ENCODE measurements around the gene FGD2. TPM values are rescaled to one million over a fixed set of nuclear protein-coding genes. Genes with fewer than 3 reads are reported as not detected.
"Not testable (repeated sequence)": the region's sequence is repeated elsewhere in the genome, so short reads cannot be mapped to it uniquely, and the experiment has no call there.

FGD2 gene
- total RNA-seq, 3 donors from 2014 or later = 0.87 to 1.5 (median 1.1) TPM

- Mint-ChIP-seq H3K9me3 (no peaks in the 10 kb centered on the region), H3K4me1 (ENCODE audit: low read depth) (peaks cover 36% of the 10 kb centered on the region), H3K36me3 (ENCODE audit: insufficient read depth) (no peaks in the 10 kb centered on the region), H3K27me3 (ENCODE audit: low read depth) (no peaks in the 10 kb centered on the region), H3K4me3 (no peak overlapping the region)
- DNase-seq (no peak), ATAC-seq (no peak)
Observed at GRCh38 chr6:37027811-37028469, 22.5 kb downstream of the FGD2 start.

GRCh38 chr6:37029249-37029971, 24.0 kb downstream of the FGD2 start:
- H3K9me3 Mint-ChIP-seq = no peaks in the 10 kb centered on the region
- no peaks in the 10 kb centered on the region for H3K27me3 Mint-ChIP-seq (ENCODE audit: low read depth)
- H3K36me3 Mint-ChIP-seq (ENCODE audit: insufficient read depth) = no peaks in the 10 kb centered on the region
- H3K4me3 Mint-ChIP-seq = no peak overlapping the region
- H3K4me1 Mint-ChIP-seq (ENCODE audit: low read depth) = peaks cover 39% of the 10 kb centered on the region
- DNase-seq (peak; percentile 35), ATAC-seq (no peak)

- ATAC-seq (no peak), DNase-seq (no peak)
- H3K9me3 Mint-ChIP-seq = no peaks in the 10 kb centered on the region
- no peaks in the 10 kb centered on the region for H3K27me3 Mint-ChIP-seq (ENCODE audit: low read depth)
- no peak overlapping the region for H3K4me3 Mint-ChIP-seq
- peaks cover 36% of the 10 kb centered on the region for H3K4me1 Mint-ChIP-seq (ENCODE audit: low read depth)
- H3K36me3 Mint-ChIP-seq (ENCODE audit: insufficient read depth) = no peaks in the 10 kb centered on the region
Observed at GRCh38 chr6:37030599-37030998, 25.1 kb downstream of the FGD2 start.

GRCh38 chr6:37032239-37032638, 26.8 kb downstream of the FGD2 start:
- Mint-ChIP-seq H3K4me3 (no peak overlapping the region), H3K36me3 (ENCODE audit: insufficient read depth) (no peaks in the 10 kb centered on the region), H3K27me3 (ENCODE audit: low read depth) (no peaks in the 10 kb centered on the region), H3K4me1 (ENCODE audit: low read depth) (peaks cover 33% of the 10 kb centered on the region), H3K9me3 (no peaks in the 10 kb centered on the region)
- no peak for ATAC-seq
- DNase-seq = no peak

- Mint-ChIP-seq H3K9me3 (no peaks in the 10 kb centered on the region), H3K36me3 (ENCODE audit: insufficient read depth) (no peaks in the 10 kb centered on the region), H3K4me1 (ENCODE audit: low read depth) (peaks cover 33% of the 10 kb centered on the region), H3K4me3 (no peak overlapping the region), H3K27me3 (ENCODE audit: low read depth) (no peaks in the 10 kb centered on the region)
- no peak for DNase-seq
- peak; percentile 91 for ATAC-seq
Observed at GRCh38 chr6:37033255-37033654, 27.8 kb downstream of the FGD2 start.

GRCh38 chr6:37033819-37034795, 28.7 kb downstream of the FGD2 start:
- Mint-ChIP-seq H3K36me3 (ENCODE audit: insufficient read depth) (no peaks in the 10 kb centered on the region), H3K4me3 (no peak overlapping the region), H3K27me3 (ENCODE audit: low read depth) (no peaks in the 10 kb centered on the region), H3K4me1 (ENCODE audit: low read depth) (peaks cover 31% of the 10 kb centered on the region), H3K9me3 (no peaks in the 10 kb centered on the region)
- ATAC-seq (peak; percentile 51 to 53), DNase-seq (no peak)

GRCh38 chr6:37036146-37036545, 30.7 kb downstream of the FGD2 start:
- ATAC-seq (no peak), DNase-seq (no peak)
- no peaks in the 10 kb centered on the region for H3K27me3 Mint-ChIP-seq (ENCODE audit: low read depth)
- H3K9me3 Mint-ChIP-seq = no peaks in the 10 kb centered on the region
- no peaks in the 10 kb centered on the region for H3K36me3 Mint-ChIP-seq (ENCODE audit: insufficient read depth)
- peaks cover 26% of the 10 kb centered on the region for H3K4me1 Mint-ChIP-seq (ENCODE audit: low read depth)
- no peak overlapping the region for H3K4me3 Mint-ChIP-seq

GRCh38 chr6:37038292-37039198, 33.1 kb downstream of the FGD2 start:
- H3K27me3 Mint-ChIP-seq (ENCODE audit: low read depth) = no peaks in the 10 kb centered on the region
- no peak overlapping the region for H3K4me3 Mint-ChIP-seq
- H3K4me1 Mint-ChIP-seq (ENCODE audit: low read depth) = peaks cover 25% of the 10 kb centered on the region
- ATAC-seq = no peak
- H3K9me3 Mint-ChIP-seq = no peaks in the 10 kb centered on the region
- DNase-seq = no peak
- no peaks in the 10 kb centered on the region for H3K36me3 Mint-ChIP-seq (ENCODE audit: insufficient read depth)

GRCh38 chr6:37039958-37040357, 34.5 kb downstream of the FGD2 start:
- no peak for DNase-seq
- Mint-ChIP-seq H3K27me3 (ENCODE audit: low read depth) (no peaks in the 10 kb centered on the region), H3K4me3 (no peak overlapping the region), H3K9me3 (no peaks in the 10 kb centered on the region), H3K36me3 (ENCODE audit: insufficient read depth) (no peaks in the 10 kb centered on the region), H3K4me1 (ENCODE audit: low read depth) (peaks cover 14% of the 10 kb centered on the region)
- ATAC-seq = no peak

GRCh38 chr6:37041521-37041920, 36.1 kb downstream of the FGD2 start:
- H3K4me3 Mint-ChIP-seq = no peak overlapping the region
- DNase-seq = no peak
- no peaks in the 10 kb centered on the region for H3K9me3 Mint-ChIP-seq
- peaks cover 23% of the 10 kb centered on the region for H3K4me1 Mint-ChIP-seq (ENCODE audit: low read depth)
- peak; percentile 68 to 77 for ATAC-seq
- no peaks in the 10 kb centered on the region for H3K27me3 Mint-ChIP-seq (ENCODE audit: low read depth)
- no peaks in the 10 kb centered on the region for H3K36me3 Mint-ChIP-seq (ENCODE audit: insufficient read depth)

GRCh38 chr6:37042150-37042549, 36.7 kb downstream of the FGD2 start:
- no peaks in the 10 kb centered on the region for H3K27me3 Mint-ChIP-seq (ENCODE audit: low read depth)
- peaks cover 29% of the 10 kb centered on the region for H3K4me1 Mint-ChIP-seq (ENCODE audit: low read depth)
- H3K9me3 Mint-ChIP-seq = no peaks in the 10 kb centered on the region
- ATAC-seq = no peak
- DNase-seq = no peak
- H3K4me3 Mint-ChIP-seq = no peak overlapping the region
- no peaks in the 10 kb centered on the region for H3K36me3 Mint-ChIP-seq (ENCODE audit: insufficient read depth)

- not testable (repeated sequence) for ATAC-seq; H3K9me3 Mint-ChIP-seq; DNase-seq; H3K36me3 Mint-ChIP-seq (ENCODE audit: insufficient read depth); H3K4me3 Mint-ChIP-seq; H3K27me3 Mint-ChIP-seq (ENCODE audit: low read depth)
- peaks cover 39% of the 10 kb centered on the region for H3K4me1 Mint-ChIP-seq (ENCODE audit: low read depth)
Observed at GRCh38 chr6:37043091-37043490, 37.6 kb downstream of the FGD2 start.

GRCh38 chr6:37047346-37047688, 41.9 kb downstream of the FGD2 start:
- ATAC-seq (no peak), DNase-seq (no peak)
- no peaks in the 10 kb centered on the region for H3K27me3 Mint-ChIP-seq (ENCODE audit: low read depth)
- H3K36me3 Mint-ChIP-seq (ENCODE audit: insufficient read depth) = no peaks in the 10 kb centered on the region
- H3K4me3 Mint-ChIP-seq = no peak overlapping the region
- peaks cover 66% of the 10 kb centered on the region for H3K4me1 Mint-ChIP-seq (ENCODE audit: low read depth)
- H3K9me3 Mint-ChIP-seq = no peaks in the 10 kb centered on the region

Measured in activated T-cell treated with anti-CD3 and anti-CD28 coated beads, Interleukin-2, amount 50 U/mL, for 4 hours (primary cell).